ENCODE results near the gene CANT1.

CANT1 gene

GRCh38 chr17:79003661-79004411, 5.7 kb downstream of the CANT1 start:
- H3K27me3 ChIP-seq (ENCODE audit: insufficient read depth, poor library complexity, severe bottlenecking), result no peaks in the 10 kb centered on the region
- TF ChIP-seq, protein P1, sequence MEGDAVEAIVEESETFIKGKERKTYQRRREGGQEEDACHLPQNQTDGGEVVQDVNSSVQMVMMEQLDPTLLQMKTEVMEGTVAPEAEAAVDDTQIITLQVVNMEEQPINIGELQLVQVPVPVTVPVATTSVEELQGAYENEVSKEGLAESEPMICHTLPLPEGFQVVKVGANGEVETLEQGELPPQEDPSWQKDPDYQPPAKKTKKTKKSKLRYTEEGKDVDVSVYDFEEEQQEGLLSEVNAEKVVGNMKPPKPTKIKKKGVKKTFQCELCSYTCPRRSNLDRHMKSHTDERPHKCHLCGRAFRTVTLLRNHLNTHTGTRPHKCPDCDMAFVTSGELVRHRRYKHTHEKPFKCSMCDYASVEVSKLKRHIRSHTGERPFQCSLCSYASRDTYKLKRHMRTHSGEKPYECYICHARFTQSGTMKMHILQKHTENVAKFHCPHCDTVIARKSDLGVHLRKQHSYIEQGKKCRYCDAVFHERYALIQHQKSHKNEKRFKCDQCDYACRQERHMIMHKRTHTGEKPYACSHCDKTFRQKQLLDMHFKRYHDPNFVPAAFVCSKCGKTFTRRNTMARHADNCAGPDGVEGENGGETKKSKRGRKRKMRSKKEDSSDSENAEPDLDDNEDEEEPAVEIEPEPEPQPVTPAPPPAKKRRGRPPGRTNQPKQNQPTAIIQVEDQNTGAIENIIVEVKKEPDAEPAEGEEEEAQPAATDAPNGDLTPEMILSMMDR (IDR thresholded peaks at IDR 0.05; ENCODE audit: poor library complexity, severe bottlenecking), result no peak
- H3K27ac ChIP-seq (ENCODE audit: poor library complexity, severe bottlenecking), result no peak overlapping the region
- peak; percentile 34 for DNase-seq (ENCODE audit: low spot score)
- H3K36me3 ChIP-seq (ENCODE audit: low read depth), result peaks cover 52% of the 10 kb centered on the region
- peaks cover 17% of the 10 kb centered on the region for H3K4me1 ChIP-seq (ENCODE audit: insufficient read depth, poor library complexity, severe bottlenecking)
- ATAC-seq (ENCODE audit: low read depth), result no peak
- no peak overlapping the region for H3K4me3 ChIP-seq (ENCODE audit: severe bottlenecking)
- no peaks in the 10 kb centered on the region for H3K9me3 ChIP-seq (ENCODE audit: severe bottlenecking)

DNA sequence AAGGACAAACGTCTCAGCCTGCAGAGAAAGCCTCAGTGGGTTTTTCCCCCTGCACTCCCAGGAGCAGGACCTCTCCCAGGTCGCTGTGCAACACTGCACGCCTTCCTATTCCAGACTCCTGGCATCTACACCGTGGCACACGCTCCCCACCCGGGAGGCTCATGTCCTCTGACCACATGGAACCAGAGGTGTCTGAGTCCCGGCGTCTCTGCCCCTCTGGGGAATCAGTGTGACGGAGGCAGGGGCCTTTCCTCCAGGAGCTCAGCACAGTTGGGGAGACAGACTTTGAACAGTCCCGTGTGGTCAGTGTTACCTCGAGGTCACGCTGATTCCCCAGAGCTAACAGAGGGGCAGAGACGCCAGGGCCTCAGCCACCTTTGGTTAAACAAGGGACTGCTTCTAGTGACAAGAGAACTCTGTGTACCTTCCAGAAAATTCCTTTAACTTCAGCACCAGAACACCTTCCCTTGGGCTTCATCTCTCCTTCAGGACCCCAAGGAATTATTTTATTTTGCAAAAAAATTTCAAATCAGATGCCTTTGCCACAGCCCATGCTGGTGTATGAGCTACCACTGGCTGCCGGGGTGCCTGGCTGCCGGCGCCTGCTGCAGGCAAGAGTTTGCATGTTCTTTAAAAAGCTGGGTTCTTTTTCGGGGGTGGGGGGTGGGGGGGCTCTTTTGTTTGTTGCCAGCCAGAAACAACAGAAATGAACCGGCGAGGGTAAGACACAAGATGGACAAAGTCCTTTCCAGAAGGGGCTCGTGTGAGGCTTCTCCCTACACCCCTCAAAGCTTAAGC, 6.6 kb downstream of the CANT1 start:
- H3K4me3 ChIP-seq (ENCODE audit: severe bottlenecking), result no peak overlapping the region
- TF ChIP-seq, protein P1 (IDR thresholded peaks at IDR 0.05; ENCODE audit: poor library complexity, severe bottlenecking), result no peak
- H3K27me3 ChIP-seq (ENCODE audit: insufficient read depth, poor library complexity, severe bottlenecking), result no peaks in the 10 kb centered on the region
- no peak overlapping the region for H3K27ac ChIP-seq (ENCODE audit: poor library complexity, severe bottlenecking)
- no peaks in the 10 kb centered on the region for H3K9me3 ChIP-seq (ENCODE audit: severe bottlenecking)
- no peak for ATAC-seq (ENCODE audit: low read depth)
- H3K36me3 ChIP-seq (ENCODE audit: low read depth), result peaks cover 49% of the 10 kb centered on the region
- DNase-seq (ENCODE audit: low spot score), result peak; percentile 51
- H3K4me1 ChIP-seq (ENCODE audit: insufficient read depth, poor library complexity, severe bottlenecking), result peaks cover 14% of the 10 kb centered on the region

DNA sequence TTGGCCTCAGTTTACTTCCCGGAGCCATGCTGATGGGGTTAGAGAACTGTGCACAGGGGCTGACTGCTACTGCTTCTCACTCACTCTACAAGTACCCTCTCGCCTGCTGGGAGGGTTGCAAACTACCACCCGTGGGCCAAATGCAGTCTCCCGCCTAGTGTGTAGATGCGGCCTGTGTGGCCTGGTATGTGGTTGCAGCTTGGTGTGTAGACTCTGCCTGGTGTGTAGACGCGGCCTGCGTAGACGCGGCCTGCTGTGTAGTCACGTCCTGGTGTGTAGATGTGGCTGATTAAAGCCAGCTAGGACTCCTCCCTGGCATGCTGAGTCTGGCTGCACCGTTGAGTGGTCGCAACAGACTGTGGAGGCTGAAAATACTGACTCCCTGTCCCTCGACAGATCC, 7.3 kb downstream of the CANT1 start:
- no peak for ATAC-seq (ENCODE audit: low read depth)
- Histone ChIP-seq H3K27me3 (ENCODE audit: insufficient read depth, poor library complexity, severe bottlenecking) (no peaks in the 10 kb centered on the region), H3K27ac (ENCODE audit: poor library complexity, severe bottlenecking) (no peak overlapping the region), H3K36me3 (ENCODE audit: low read depth) (peaks cover 49% of the 10 kb centered on the region), H3K4me1 (ENCODE audit: insufficient read depth, poor library complexity, severe bottlenecking) (peaks cover 17% of the 10 kb centered on the region), H3K4me3 (ENCODE audit: severe bottlenecking) (no peak overlapping the region), H3K9me3 (ENCODE audit: severe bottlenecking) (no peaks in the 10 kb centered on the region)
- TF ChIP-seq, protein P1 (IDR thresholded peaks at IDR 0.05; ENCODE audit: poor library complexity, severe bottlenecking), result no peak
- DNase-seq (ENCODE audit: low spot score), result peak; percentile 60

DNA sequence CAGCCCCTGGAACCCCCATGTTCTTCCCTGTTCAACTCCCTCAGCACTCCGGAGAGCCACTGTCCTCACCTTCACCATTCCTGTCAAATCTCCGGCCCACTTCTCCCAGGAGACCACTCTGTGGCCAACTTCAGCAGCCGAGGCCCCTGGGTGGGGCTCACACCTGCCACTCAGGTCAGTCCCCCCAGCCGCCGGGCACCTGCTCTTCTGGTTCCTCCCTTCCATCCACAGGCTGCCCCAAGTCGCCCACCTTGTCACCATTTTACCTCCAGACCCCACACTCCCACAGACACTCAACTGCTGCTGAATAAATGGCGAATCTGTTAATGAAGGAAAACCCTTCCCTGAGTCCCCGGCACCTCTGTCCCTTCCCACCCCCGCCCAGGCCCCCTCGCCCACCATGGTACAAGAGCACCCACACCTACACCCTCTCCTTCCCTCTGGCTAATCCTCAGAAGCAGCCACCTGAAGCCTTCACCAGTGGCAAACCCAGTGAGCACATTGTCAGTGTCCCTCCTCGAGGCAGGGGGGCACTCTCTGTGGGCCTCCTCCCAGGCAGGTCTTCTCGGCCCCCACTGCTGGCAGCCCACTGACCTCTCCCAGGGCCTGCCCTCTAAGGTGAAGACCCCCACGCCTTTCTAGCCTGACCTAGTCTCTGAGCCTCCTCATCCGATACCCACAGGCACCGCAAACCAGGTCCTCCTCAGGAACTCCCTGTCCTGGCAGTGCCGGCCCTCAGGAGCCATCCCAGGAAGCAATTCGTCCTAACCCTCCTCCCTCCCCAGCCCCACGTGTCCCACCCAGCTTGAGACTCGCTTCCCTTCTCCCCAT, 8.2 kb downstream of the CANT1 start:
- ATAC-seq (ENCODE audit: low read depth), result no peak
- TF ChIP-seq, protein P1 (IDR thresholded peaks at IDR 0.05; ENCODE audit: poor library complexity, severe bottlenecking), result no peak
- Histone ChIP-seq H3K9me3 (ENCODE audit: severe bottlenecking) (no peaks in the 10 kb centered on the region), H3K27me3 (ENCODE audit: insufficient read depth, poor library complexity, severe bottlenecking) (no peaks in the 10 kb centered on the region), H3K4me3 (ENCODE audit: severe bottlenecking) (no peak overlapping the region), H3K4me1 (ENCODE audit: insufficient read depth, poor library complexity, severe bottlenecking) (peaks cover 20% of the 10 kb centered on the region), H3K27ac (ENCODE audit: poor library complexity, severe bottlenecking) (no peak overlapping the region), H3K36me3 (ENCODE audit: low read depth) (peaks cover 47% of the 10 kb centered on the region)
- peak; percentile 55 for DNase-seq (ENCODE audit: low spot score)
